Neural cell (in vitro differentiated cells): ENCODE results near the gene TBC1D14. TPM values are rescaled to one million over a fixed set of nuclear protein-coding genes. Genes with fewer than 3 reads are reported as not detected.

Source experiments
- H2AFZ ChIP-seq: fragments of 200-600, 300-800 bp; sonication (generic), shearing (Covaris generic); 2 replicates; pipeline ENCODE4 v1.6.0; 2014; ENCODE audit warnings: low read depth, mild to moderate bottlenecking, antibody characterized with exemption, low read length, moderate library complexity
- H3F3A ChIP-seq: fragments of 200-600 bp; shearing (Covaris generic); 2 replicates; pipeline ENCODE4 v1.6.1; 2016; ENCODE audit warnings: mild to moderate bottlenecking, moderate library complexity, mixed read lengths, antibody characterized with exemption, low read length; ENCODE audit not compliant: insufficient read depth, poor library complexity, severe bottlenecking
- H3K27ac ChIP-seq: fragments of 200-600, 300-800 bp; sonication (generic), shearing (Covaris generic); 2 replicates; pipeline ENCODE4 v1.5.1; 2014; ENCODE audit warnings: mild to moderate bottlenecking, low read length, moderate library complexity
- H3K27me3 ChIP-seq: fragments of 300-800, 200-600 bp; sonication (generic), shearing (Covaris generic); 2 replicates; pipeline ENCODE4 v1.6.0; 2014; ENCODE audit warnings: mild to moderate bottlenecking, low read depth, low read length, moderate library complexity; ENCODE audit not compliant: insufficient read depth
- H3K36me3 ChIP-seq: fragments of 300-800, 200-600 bp; sonication (generic), shearing (Covaris generic); 2 replicates; pipeline ENCODE4 v1.5.1; 2014; ENCODE audit warnings: mild to moderate bottlenecking, antibody characterized with exemption, low read length, moderate library complexity; ENCODE audit not compliant: insufficient read depth
- H3K4me2 ChIP-seq: fragments of 300-800, 200-600 bp; sonication (generic), shearing (Covaris generic); 2 replicates; pipeline ENCODE4 v1.6.0; 2014; ENCODE audit warnings: mild to moderate bottlenecking, low read length
- H3K4me3 ChIP-seq: fragments of 300-800, 200-600 bp; sonication (generic), shearing (Covaris generic); 2 replicates; pipeline ENCODE4 v1.5.1; 2014; ENCODE audit warnings: mild to moderate bottlenecking, low read length, moderate library complexity
- H3K79me2 ChIP-seq: fragments of 200-600 bp; shearing (Covaris generic); replicated peaks from 2 replicates; pipeline ENCODE4 v1.6.0; 2014; ENCODE audit warnings: mild to moderate bottlenecking, low read length, moderate library complexity; ENCODE audit not compliant: insufficient read depth
- H3K9ac ChIP-seq: fragments of 300-800, 200-600 bp; sonication (generic), shearing (Covaris generic); 2 replicates; pipeline ENCODE4 v1.6.1; 2016; ENCODE audit warnings: mild to moderate bottlenecking, low read length, mixed read lengths
- H3K9me2 ChIP-seq: fragments of 200-600 bp; shearing (Covaris generic); 2 replicates; pipeline ENCODE4 v1.6.1; 2016; ENCODE audit warnings: mild to moderate bottlenecking, low read length, mixed read lengths; ENCODE audit not compliant: insufficient read depth
- H3K9me3 ChIP-seq: fragments of 200-600, 300-800 bp; sonication (generic), shearing (Covaris generic); 2 replicates; pipeline ENCODE4 v1.6.1; 2016; ENCODE audit warnings: mild to moderate bottlenecking, mixed run types, low read length, moderate library complexity, mixed read lengths
- H4K20me1 ChIP-seq: fragments of 200-600 bp; shearing (Covaris generic); 2 replicates; pipeline ENCODE4 v1.6.1; 2016; ENCODE audit warnings: mild to moderate bottlenecking, mixed run types; ENCODE audit not compliant: insufficient read depth
- CTCF ChIP-seq: fragments of 450-650 bp; IDR thresholded peaks from 2 replicates; pipeline ENCODE4 v1.5.1; 2014; ENCODE audit warnings: antibody characterized with exemption, mild to moderate bottlenecking, moderate library complexity; ENCODE audit not compliant: poor library complexity, severe bottlenecking
- EP300 ChIP-seq: fragments of 450-650 bp; conservative IDR thresholded peaks from 2 replicates; pipeline ENCODE4 v1.6.1; 2014; ENCODE audit warnings: antibody characterized with exemption, mild to moderate bottlenecking, moderate library complexity; ENCODE audit not compliant: poor library complexity, severe bottlenecking
- EZH2 ChIP-seq: fragments of 200-600, 300-800 bp; shearing (Covaris generic), sonication (generic); IDR thresholded peaks from 2 replicates; pipeline ENCODE4 v1.6.1; 2014; ENCODE audit warnings: antibody characterized with exemption, low read length, borderline replicate concordance, mild to moderate bottlenecking; ENCODE audit not compliant: insufficient read depth, poor library complexity, severe bottlenecking
- MXI1 ChIP-seq: fragments of 450-650 bp; conservative IDR thresholded peaks from 2 replicates; pipeline ENCODE4 v1.6.1; 2014; ENCODE audit warnings: antibody characterized with exemption, mild to moderate bottlenecking; ENCODE audit not compliant: poor library complexity, severe bottlenecking
- POLR2AphosphoS5 ChIP-seq: IDR thresholded peaks from 2 replicates; pipeline ENCODE4 v1.6.1; 2012
- RAD21 ChIP-seq: fragments of 450-650 bp; conservative IDR thresholded peaks from 2 replicates; pipeline ENCODE4 v1.6.1; 2014; ENCODE audit warnings: antibody characterized with exemption, mild to moderate bottlenecking, moderate library complexity
- REST ChIP-seq: IDR thresholded peaks from 2 replicates; pipeline ENCODE4 v1.6.1; 2012; ENCODE audit warnings: borderline replicate concordance
- SMC3 ChIP-seq: fragments of 450-650 bp; conservative IDR thresholded peaks from 2 replicates; pipeline ENCODE4 v1.6.1; 2014; ENCODE audit warnings: antibody characterized with exemption, mild to moderate bottlenecking, moderate library complexity; ENCODE audit not compliant: poor library complexity
- TAF1 ChIP-seq: IDR thresholded peaks from 2 replicates; pipeline ENCODE4 v1.6.1; 2012; ENCODE audit warnings: low read depth
- polyA plus RNA-seq: library from polyadenylated mRNA; depleted of rRNA; stranded (reverse); fragments of >200 nt; gene quantifications from 2 replicates; pipeline ENCODE4 v1.2.3, GENCODE V29; 2014

The TBC1D14 gene
- polyA plus RNA-seq, 1 donor from 2014 or later, result 125 TPM

GRCh38 chr4:6875431-6875831 is 34.2 kb upstream of the TBC1D14 start:
- no peak overlapping the region for H3K9ac ChIP-seq
- H3K9me2 ChIP-seq, result no peaks in the 10 kb centered on the region
- H4K20me1 ChIP-seq, result no peaks in the 10 kb centered on the region
- H3K36me3 ChIP-seq, result no peaks in the 10 kb centered on the region
- no peaks in the 10 kb centered on the region for H3F3A ChIP-seq
- H3K4me3 ChIP-seq, result no peak overlapping the region
- no peak overlapping the region for H3K27ac ChIP-seq
- H3K79me2 ChIP-seq, result no peaks in the 10 kb centered on the region
- no peak overlapping the region for H3K4me2 ChIP-seq
- no peaks in the 10 kb centered on the region for H3K9me3 ChIP-seq
- H2AFZ ChIP-seq, result no peak overlapping the region
- no peaks in the 10 kb centered on the region for H3K27me3 ChIP-seq
- no peak for TF ChIP-seq SMC3
- no peak for TF ChIP-seq MXI1
- TF ChIP-seq RAD21, result no peak
- TF ChIP-seq POLR2AphosphoS5, result no peak
- no peak for TF ChIP-seq EZH2
- no peak for TF ChIP-seq CTCF

GRCh38 chr4:6876440-6876839 is 33.2 kb upstream of the TBC1D14 start:
- H3K4me2 ChIP-seq, result no peak overlapping the region
- no peak overlapping the region for H3K4me3 ChIP-seq
- no peaks in the 10 kb centered on the region for H4K20me1 ChIP-seq
- H3K9me3 ChIP-seq, result no peaks in the 10 kb centered on the region
- no peaks in the 10 kb centered on the region for H3K9me2 ChIP-seq
- H3K27me3 ChIP-seq, result no peaks in the 10 kb centered on the region
- H3K9ac ChIP-seq, result no peak overlapping the region
- TF ChIP-seq TAF1 (no peak), POLR2AphosphoS5 (no peak), RAD21 (no peak), CTCF (no peak), MXI1 (no peak), REST (no peak), EP300 (no peak), EZH2 (no peak), SMC3 (no peak)
- H3K27ac ChIP-seq, result no peak overlapping the region
- H2AFZ ChIP-seq, result no peak overlapping the region
- no peaks in the 10 kb centered on the region for H3K36me3 ChIP-seq
- H3K79me2 ChIP-seq, result no peaks in the 10 kb centered on the region
- H3F3A ChIP-seq, result no peaks in the 10 kb centered on the region
